GM19372 (cell line): ENCODE data around the gene GRHL1.
"Not testable (repeated sequence)": the region's sequence is repeated elsewhere in the genome, so short reads cannot be mapped to it uniquely, and the experiment has no call there.

Experiments used
- ATAC-seq: cut with Tn5 transposase; IDR thresholded peaks from one replicate; pipeline ENCODE4 v1.9.1; 2021; ENCODE audit warnings: mild to moderate bottlenecking, low read depth, moderate library complexity; ENCODE audit not compliant: unreplicated experiment

GRHL1 gene

GRCh38 chr2:10007921-10008808 lies 56.7 kb downstream of the GRHL1 start:
- ATAC-seq, result no peak

- no peak for ATAC-seq
Observed at GRCh38 chr2:10008809-10009176, 57.3 kb downstream of the GRHL1 start.

GRCh38 chr2:10009271-10009810 lies 57.8 kb downstream of the GRHL1 start:
- ATAC-seq, result no peak

GRCh38 chr2:10009811-10010781 lies 58.6 kb downstream of the GRHL1 start:
- ATAC-seq, result no peak

GRCh38 chr2:10010861-10011605 lies 59.5 kb downstream of the GRHL1 start:
- not testable (repeated sequence) for ATAC-seq

GRCh38 chr2:10011606-10012325 lies 60.3 kb downstream of the GRHL1 start:
- ATAC-seq, result not testable (repeated sequence)

GRCh38 chr2:10012366-10012962 lies 61.0 kb downstream of the GRHL1 start:
- not testable (repeated sequence) for ATAC-seq

GRCh38 chr2:10012963-10013461 lies 61.5 kb downstream of the GRHL1 start:
- ATAC-seq, result no peak

- ATAC-seq, result not testable (repeated sequence)
Observed at GRCh38 chr2:10013651-10014417, 62.3 kb downstream of the GRHL1 start.

GRCh38 chr2:10014418-10015190 lies 63.1 kb downstream of the GRHL1 start:
- no peak for ATAC-seq

- ATAC-seq, result not testable (repeated sequence)
Observed at GRCh38 chr2:10015376-10015989, 64.0 kb downstream of the GRHL1 start.

- no peak for ATAC-seq
Observed at GRCh38 chr2:10016001-10016801, 64.7 kb downstream of the GRHL1 start.

- ATAC-seq, result no peak
Observed at GRCh38 chr2:10016802-10017258, 65.3 kb downstream of the GRHL1 start.

- no peak for ATAC-seq
Observed at GRCh38 chr2:10017313-10017941, 65.9 kb downstream of the GRHL1 start.

- ATAC-seq, result no peak
Observed at GRCh38 chr2:10019174-10019573, 67.7 kb downstream of the GRHL1 start.
